Natural killer cell (primary cell): ENCODE results near the gene CSMD2. TPM values are rescaled to one million over a fixed set of nuclear protein-coding genes. Genes with fewer than 3 reads are reported as not detected.

Source experiments
- ATAC-seq, 3 donors: fragments of 150-1000 bp in 2 of 3; fragments of 200-7000 bp in 1 of 3; cut with Tn5 transposase; 1 replicate in 1 of 3; 2 replicates in 2 of 3; pipeline ENCODE4 v1.10.0; 2021; ENCODE audit warnings: mild to moderate bottlenecking in 2 of 3, moderate library complexity in 2 of 3
- DNase-seq, 2 donors: peaks; one replicate each; pipeline versions ENCODE4 v3.0.0 to v3.0.0-alpha.2; 2013 to 2021; ENCODE audit warnings: mixed read lengths in 1 of 2
- H3K27ac ChIP-seq: one replicate; pipeline ENCODE4 v1.5.1; 2013; ENCODE audit warnings: mild to moderate bottlenecking, low read length
- H3K27me3 ChIP-seq: one replicate; pipeline ENCODE4 v1.6.1; 2013; ENCODE audit warnings: low read length; ENCODE audit not compliant: control insufficient read depth, insufficient read depth
- H3K36me3 ChIP-seq: one replicate; pipeline ENCODE4 v1.6.1; 2013; ENCODE audit warnings: low read length; ENCODE audit not compliant: control insufficient read depth, insufficient read depth
- H3K4me1 ChIP-seq: one replicate; pipeline ENCODE4 v1.6.1; 2013; ENCODE audit warnings: low read length; ENCODE audit not compliant: control insufficient read depth, insufficient read depth
- H3K4me3 ChIP-seq: one replicate; pipeline ENCODE4 v1.5.1; 2013; ENCODE audit warnings: low read length
- H3K9me3 ChIP-seq: one replicate; pipeline ENCODE4 v1.6.1; 2013; ENCODE audit warnings: low read length; ENCODE audit not compliant: control insufficient read depth, insufficient read depth
- H3K27ac Mint-ChIP-seq, 2 donors: one replicate each; pipeline ENCODE4 v1.8.0; 2022; ENCODE audit warnings: mild to moderate bottlenecking in 2 of 2, mixed read lengths in 2 of 2, moderate library complexity in 1 of 2
- H3K27me3 Mint-ChIP-seq, 2 donors: one replicate each; pipeline ENCODE4 v1.8.0; 2022; ENCODE audit warnings: low read depth in 2 of 2, mixed read lengths in 2 of 2
- H3K36me3 Mint-ChIP-seq: one replicate; pipeline ENCODE4 v1.8.0; 2022; ENCODE audit warnings: mixed read lengths
- H3K4me1 Mint-ChIP-seq, 2 donors: one replicate each; pipeline ENCODE4 v1.8.0; 2022; ENCODE audit warnings: mixed read lengths in 2 of 2
- H3K4me3 Mint-ChIP-seq: one replicate; pipeline ENCODE4 v1.8.0; 2022; ENCODE audit warnings: mild to moderate bottlenecking, moderate library complexity, mixed read lengths
- H3K9me3 Mint-ChIP-seq, 2 donors: one replicate each; pipeline ENCODE4 v1.8.0; 2022; ENCODE audit warnings: mixed read lengths in 2 of 2
- CTCF ChIP-seq: fragments of 200-600 bp; IDR thresholded peaks from one replicate; pipeline ENCODE4 v1.8.0; 2022; ENCODE audit warnings: antibody characterized with exemption
- WGBS: methylation state at CpG from one replicate; pipeline ENCODE4 v1.1.7; 2013; ENCODE audit warnings: missing lambda C conversion rate; ENCODE audit not compliant: insufficient coverage; 5-methylcytosine and 5-hydroxymethylcytosine counted together
- intact Hi-C: fragments of 100-400 bp; cut with micrococcal nuclease; formaldehyde crosslinking; loops from one replicate; pipeline ENCODE4 v1.14.2; 2022
- total RNA-seq, 4 donors: library from RNA; stranded (reverse); fragments of 120-200 nt in 1 of 4; gene quantifications; one replicate each; pipeline versions ENCODE4 v1.2.3 to v1.2.4, GENCODE V29; 2013 to 2022

Gene CSMD2
- total RNA-seq, 3 donors from 2014 or later (not counting 1 experiment from before 2014, with no cell fraction given), result not detected

- DNase-seq (no peak), ATAC-seq (no peak)
- Mint-ChIP-seq H3K27ac (no peak overlapping the region), H3K4me1 (no peaks in the 10 kb centered on the region), H3K36me3 (no peaks in the 10 kb centered on the region), H3K9me3 (no peaks in the 10 kb centered on the region), H3K4me3 (no peak overlapping the region), H3K27me3 (peaks cover 0 to 10% of the 10 kb centered on the region in 2 donors)
- H3K27me3 ChIP-seq, result no peaks in the 10 kb centered on the region
- no peak overlapping the region for H3K27ac ChIP-seq
- TF ChIP-seq CTCF, result no peak
- H3K36me3 ChIP-seq, result no peaks in the 10 kb centered on the region
- no peaks in the 10 kb centered on the region for H3K4me1 ChIP-seq
- 40% methylated on average over 3 of the region's 3 CpGs for WGBS
- H3K4me3 ChIP-seq, result no peak overlapping the region
- H3K9me3 ChIP-seq, result no peaks in the 10 kb centered on the region
- intact Hi-C loops, result no loop called here
These were observed 554.6 kb downstream of the CSMD2 start for GRCh38 chr1:33610391-33610790.

- 94% methylated on average over 4 of the region's 5 CpGs for WGBS
- ATAC-seq (no peak), DNase-seq (no peak)
- no peak overlapping the region for H3K27ac Mint-ChIP-seq
- H3K9me3 Mint-ChIP-seq, result no peaks in the 10 kb centered on the region
- no peak for TF ChIP-seq CTCF
- no peaks in the 10 kb centered on the region for H3K36me3 Mint-ChIP-seq
- H3K4me3 Mint-ChIP-seq, result no peak overlapping the region
- H3K9me3 ChIP-seq, result no peaks in the 10 kb centered on the region
- no peaks in the 10 kb centered on the region for H3K4me1 Mint-ChIP-seq
- H3K27me3 Mint-ChIP-seq, result peaks cover 0 to 10% of the 10 kb centered on the region in 2 donors
- no peaks in the 10 kb centered on the region for H3K27me3 ChIP-seq
- intact Hi-C loops, result no loop called here
- no peaks in the 10 kb centered on the region for H3K4me1 ChIP-seq
- no peaks in the 10 kb centered on the region for H3K36me3 ChIP-seq
- H3K4me3 ChIP-seq, result no peak overlapping the region
- no peak overlapping the region for H3K27ac ChIP-seq
These were observed 555.3 kb downstream of the CSMD2 start for GRCh38 chr1:33609739-33610138.

DNA sequence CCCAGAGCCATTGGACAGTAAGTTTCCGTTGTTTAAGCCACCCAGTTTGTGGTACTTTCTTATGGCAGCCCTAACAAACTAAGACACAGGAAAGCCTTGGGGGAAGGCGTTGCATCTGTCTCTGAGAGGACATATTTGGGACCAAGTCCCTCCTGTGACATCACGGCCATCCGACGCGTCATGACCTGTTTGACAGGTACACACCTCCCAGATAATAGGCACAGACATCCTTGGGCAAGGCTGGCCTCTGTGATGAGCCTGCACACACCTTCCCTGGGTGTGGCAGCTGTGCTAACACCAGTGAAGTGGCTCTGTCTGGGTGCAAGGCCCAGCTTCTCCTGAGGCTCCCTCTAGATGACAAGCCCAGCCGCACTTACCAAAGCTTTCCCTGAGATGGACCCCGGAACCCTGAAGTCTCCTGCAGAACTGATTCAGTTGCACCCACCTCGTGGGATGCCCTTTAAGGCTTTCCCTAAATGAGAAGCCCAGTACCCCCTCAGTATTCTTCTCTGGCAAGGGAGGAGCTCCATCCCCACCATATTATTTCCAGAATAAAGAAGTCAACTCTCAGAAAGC lies 556.1 kb downstream of the CSMD2 start:
- Mint-ChIP-seq H3K9me3 (no peaks in the 10 kb centered on the region), H3K36me3 (no peaks in the 10 kb centered on the region), H3K27me3 (peaks cover 0 to 15% of the 10 kb centered on the region in 2 donors), H3K4me1 (no peaks in the 10 kb centered on the region), H3K4me3 (no peak overlapping the region), H3K27ac (no peak overlapping the region)
- Histone ChIP-seq H3K4me1 (no peaks in the 10 kb centered on the region), H3K27ac (no peak overlapping the region), H3K4me3 (no peak overlapping the region), H3K27me3 (no peaks in the 10 kb centered on the region), H3K9me3 (no peaks in the 10 kb centered on the region), H3K36me3 (no peaks in the 10 kb centered on the region)
- ATAC-seq (no peak), DNase-seq (no peak)
- intact Hi-C loops, result no loop called here
- no peak for TF ChIP-seq CTCF
- WGBS, result 90% methylated on average over 9 of the region's 9 CpGs

GRCh38 chr1:33607444-33608005 lies 557.5 kb downstream of the CSMD2 start:
- Histone ChIP-seq H3K4me3 (no peak overlapping the region), H3K36me3 (no peaks in the 10 kb centered on the region), H3K27me3 (no peaks in the 10 kb centered on the region), H3K27ac (no peak overlapping the region), H3K9me3 (no peaks in the 10 kb centered on the region), H3K4me1 (no peaks in the 10 kb centered on the region)
- Mint-ChIP-seq H3K27me3 (peaks cover 0 to 10% of the 10 kb centered on the region in 2 donors), H3K4me1 (no peaks in the 10 kb centered on the region), H3K36me3 (no peaks in the 10 kb centered on the region), H3K27ac (no peak overlapping the region), H3K4me3 (no peak overlapping the region), H3K9me3 (no peaks in the 10 kb centered on the region)
- ATAC-seq (no peak), DNase-seq (no peak)
- no peak for TF ChIP-seq CTCF
- intact Hi-C loops, result no loop called here
- 90% methylated on average over 12 of the region's 12 CpGs for WGBS
